ENCODE data around the gene MEF2C.

DNA sequence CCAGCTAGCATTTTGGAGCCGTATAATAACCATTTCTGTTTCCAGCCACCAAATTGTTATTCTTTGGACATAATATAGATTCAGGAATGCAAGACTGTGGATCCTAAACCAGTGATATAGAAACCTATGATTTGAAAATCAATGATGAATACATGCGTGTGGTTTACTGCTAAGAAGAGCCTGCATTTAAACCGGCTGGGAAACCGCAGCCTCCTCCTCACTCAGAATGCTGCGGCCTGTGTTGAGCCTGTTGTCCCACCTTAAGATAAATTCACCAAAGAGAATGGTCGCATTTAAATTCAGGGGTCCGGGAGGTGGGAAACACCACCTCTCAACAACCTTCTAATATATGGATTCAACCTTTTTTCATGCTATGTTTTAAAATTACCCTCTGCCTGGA is 148.0 kb downstream of the MEF2C start:
- TF ChIP-seq EZH2 (IDR thresholded peaks at IDR 0.05; ENCODE audit: insufficient read depth, poor library complexity, severe bottlenecking), result no peak
- TF ChIP-seq EZH2phosphoT487 (IDR thresholded peaks at IDR 0.05; ENCODE audit: insufficient read depth, low read depth), result no peak

Measured in GM23248 (cell line).